Measurements from ENCODE around the gene SPATA17. TPM values are rescaled to one million over a fixed set of nuclear protein-coding genes. Genes with fewer than 3 reads are reported as not detected.

Gene SPATA17
- total RNA-seq, 4 donors from 2014 or later = 2.6 TPM; not detected in 3

DNA sequence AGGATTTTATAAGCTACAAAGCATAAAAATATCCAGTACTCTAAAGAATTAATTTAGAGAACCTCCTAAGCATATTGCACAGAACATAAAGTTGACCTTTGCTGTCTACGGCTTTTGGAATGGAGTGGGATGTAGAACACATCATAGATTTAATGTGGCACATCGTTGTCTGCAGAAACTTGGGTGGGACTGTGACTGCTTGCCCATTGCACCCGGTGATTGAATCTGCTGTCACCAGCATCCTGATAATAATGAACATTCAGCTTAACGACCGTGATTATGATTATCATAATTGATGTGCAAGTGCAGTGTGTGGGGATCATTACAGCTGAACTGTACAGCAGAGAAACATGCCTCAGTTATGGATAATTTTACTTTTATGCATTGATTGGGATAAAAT lies 181.9 kb downstream of the SPATA17 start:
- H3K9me3 ChIP-seq = peaks cover 0 to 5% (median 0%) of the 10 kb centered on the region in 4 donors
- no peak for DNase-seq
- no peak overlapping the region for H3K4me3 ChIP-seq
- no peaks in the 10 kb centered on the region for H3K4me1 ChIP-seq
- no peaks in the 10 kb centered on the region for H3K27me3 ChIP-seq
- H3K36me3 ChIP-seq = no peaks in the 10 kb centered on the region
- no peak for TF ChIP-seq POLR2A (IDR thresholded peaks at IDR 0.05)
- TF ChIP-seq, protein P1, sequence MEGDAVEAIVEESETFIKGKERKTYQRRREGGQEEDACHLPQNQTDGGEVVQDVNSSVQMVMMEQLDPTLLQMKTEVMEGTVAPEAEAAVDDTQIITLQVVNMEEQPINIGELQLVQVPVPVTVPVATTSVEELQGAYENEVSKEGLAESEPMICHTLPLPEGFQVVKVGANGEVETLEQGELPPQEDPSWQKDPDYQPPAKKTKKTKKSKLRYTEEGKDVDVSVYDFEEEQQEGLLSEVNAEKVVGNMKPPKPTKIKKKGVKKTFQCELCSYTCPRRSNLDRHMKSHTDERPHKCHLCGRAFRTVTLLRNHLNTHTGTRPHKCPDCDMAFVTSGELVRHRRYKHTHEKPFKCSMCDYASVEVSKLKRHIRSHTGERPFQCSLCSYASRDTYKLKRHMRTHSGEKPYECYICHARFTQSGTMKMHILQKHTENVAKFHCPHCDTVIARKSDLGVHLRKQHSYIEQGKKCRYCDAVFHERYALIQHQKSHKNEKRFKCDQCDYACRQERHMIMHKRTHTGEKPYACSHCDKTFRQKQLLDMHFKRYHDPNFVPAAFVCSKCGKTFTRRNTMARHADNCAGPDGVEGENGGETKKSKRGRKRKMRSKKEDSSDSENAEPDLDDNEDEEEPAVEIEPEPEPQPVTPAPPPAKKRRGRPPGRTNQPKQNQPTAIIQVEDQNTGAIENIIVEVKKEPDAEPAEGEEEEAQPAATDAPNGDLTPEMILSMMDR (IDR thresholded peaks at IDR 0.05) = no peak
- no peak overlapping the region for H3K27ac ChIP-seq

DNA sequence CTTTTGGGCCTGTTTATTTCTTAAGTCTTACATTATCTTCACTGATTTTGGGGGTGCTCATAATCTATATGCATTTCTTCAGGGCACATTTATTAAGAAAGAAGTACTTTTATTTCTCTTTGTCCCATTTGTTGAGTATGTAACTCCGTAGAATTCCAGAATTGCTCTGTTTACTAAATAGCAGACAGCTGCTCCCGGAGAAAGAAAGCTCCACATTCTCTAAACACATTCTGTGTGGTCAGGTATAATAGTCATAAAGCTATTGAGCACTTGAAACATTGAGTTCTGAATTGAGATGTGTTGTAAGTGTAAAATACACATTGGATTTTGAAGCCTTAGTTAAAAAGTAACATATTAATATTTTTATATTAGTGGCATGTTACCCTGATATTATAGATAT lies 206.5 kb downstream of the SPATA17 start:
- TF ChIP-seq, protein P1 (IDR thresholded peaks at IDR 0.05) = no peak
- no peak for TF ChIP-seq POLR2A (IDR thresholded peaks at IDR 0.05)
- H3K4me3 ChIP-seq = no peak overlapping the region

DNA sequence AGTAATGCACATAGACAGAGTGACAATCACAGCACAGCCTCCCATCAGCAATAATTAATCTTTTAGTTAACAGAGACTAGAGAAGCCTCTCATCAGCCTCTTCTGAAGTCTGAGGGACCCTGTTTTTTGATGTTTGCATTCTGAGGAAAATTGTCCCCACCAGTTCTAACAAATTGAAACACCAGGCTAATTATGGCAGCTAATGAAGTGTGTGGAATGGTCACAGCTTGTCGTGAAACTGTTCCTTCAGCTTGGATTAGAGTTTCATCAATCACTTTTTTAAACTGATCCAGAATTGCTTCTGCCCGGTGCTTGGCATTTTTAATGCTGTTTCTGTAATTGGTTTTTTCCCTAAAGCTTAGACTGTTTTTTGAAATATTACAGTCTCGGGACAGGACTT lies 208.0 kb downstream of the SPATA17 start:
- Histone ChIP-seq H3K36me3 (no peaks in the 10 kb centered on the region), H3K4me3 (no peak overlapping the region), H3K27ac (no peak overlapping the region), H3K27me3 (no peaks in the 10 kb centered on the region), H3K4me1 (no peaks in the 10 kb centered on the region), H3K9me3 (no peaks in the 10 kb centered on the region)
- TF ChIP-seq, protein P1 (IDR thresholded peaks at IDR 0.05) = no peak
- TF ChIP-seq POLR2A (IDR thresholded peaks at IDR 0.05) = no peak
- DNase-seq = no peak

More for the DNA sequence above, 206.5 kb downstream of the SPATA17 start:
- no peak for DNase-seq
- H3K36me3 ChIP-seq = no peaks in the 10 kb centered on the region
- no peaks in the 10 kb centered on the region for H3K9me3 ChIP-seq
- no peak overlapping the region for H3K27ac ChIP-seq
- H3K27me3 ChIP-seq = no peaks in the 10 kb centered on the region
- no peaks in the 10 kb centered on the region for H3K4me1 ChIP-seq

DNA sequence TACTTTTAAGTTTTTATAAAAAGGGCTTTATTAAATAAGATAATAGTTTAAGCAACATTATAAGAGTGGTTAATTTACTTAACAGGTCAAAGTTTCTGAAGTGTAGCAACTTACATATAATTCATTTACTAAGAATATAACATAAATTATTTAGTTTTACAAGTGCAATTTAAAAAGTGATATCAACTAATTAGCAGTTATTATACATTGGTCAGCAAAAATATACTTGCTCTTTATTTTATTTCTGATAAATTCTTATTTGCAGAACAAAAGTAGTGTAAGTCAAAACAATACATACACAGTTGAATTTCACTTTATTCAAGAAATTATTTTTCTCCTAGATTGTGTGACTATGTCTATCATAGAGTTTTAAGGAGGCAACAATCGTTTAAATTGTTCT lies 215.6 kb downstream of the SPATA17 start:
- DNase-seq = no peak
- Histone ChIP-seq H3K4me1 (no peaks in the 10 kb centered on the region), H3K27me3 (no peaks in the 10 kb centered on the region), H3K27ac (no peak overlapping the region), H3K36me3 (no peaks in the 10 kb centered on the region), H3K9me3 (no peaks in the 10 kb centered on the region), H3K4me3 (no peak overlapping the region)
- TF ChIP-seq, protein P1 (IDR thresholded peaks at IDR 0.05) = no peak
- TF ChIP-seq POLR2A (IDR thresholded peaks at IDR 0.05) = no peak

DNA sequence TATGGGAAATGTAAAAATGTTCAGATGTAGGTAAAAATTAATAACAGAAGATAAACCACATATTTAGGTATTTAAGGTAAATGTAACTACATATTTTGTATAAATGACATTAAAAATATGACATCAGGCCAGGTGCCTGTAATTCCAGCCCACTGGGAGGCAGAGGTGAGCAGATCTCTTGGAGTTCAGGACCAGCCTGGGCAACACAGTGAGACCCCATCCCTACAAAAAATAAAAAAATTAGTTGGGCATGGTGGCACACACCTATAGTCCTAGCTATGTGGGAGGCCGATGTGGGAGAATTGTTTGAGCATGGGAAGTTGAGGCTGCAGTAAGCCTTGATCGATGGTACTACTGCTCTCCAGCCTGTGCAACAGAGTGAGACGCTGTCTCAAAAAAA lies 216.5 kb downstream of the SPATA17 start:
- TF ChIP-seq, protein P1 (IDR thresholded peaks at IDR 0.05) = no peak
- no peak for TF ChIP-seq POLR2A (IDR thresholded peaks at IDR 0.05)
- no peaks in the 10 kb centered on the region for H3K4me1 ChIP-seq
- no peaks in the 10 kb centered on the region for H3K9me3 ChIP-seq
- H3K4me3 ChIP-seq = no peak overlapping the region
- H3K27ac ChIP-seq = no peak overlapping the region
- no peak for DNase-seq
- H3K36me3 ChIP-seq = no peaks in the 10 kb centered on the region
- no peaks in the 10 kb centered on the region for H3K27me3 ChIP-seq
